ENCODE data around the gene TRAPPC8. TPM values are rescaled to one million over a fixed set of nuclear protein-coding genes. Genes with fewer than 3 reads are reported as not detected.
A peak's percentile ranks its signal among the peaks of the same experiment; 100 is the strongest.

Gene TRAPPC8
- total RNA-seq, 1 experiment from 2014 or later, result 30.4 TPM

- TF ChIP-seq CEBPB (IDR thresholded peaks at IDR 0.05; ENCODE audit: low read depth), result no peak
- TF ChIP-seq YY1 (IDR thresholded peaks at IDR 0.05; ENCODE audit: extremely low read depth, insufficient replicate concordance, low read depth, low read length), result no peak
- TF ChIP-seq MAX (IDR thresholded peaks at IDR 0.05), result no peak
- no peak for TF ChIP-seq POLR2A (IDR thresholded peaks at IDR 0.05; ENCODE audit: borderline replicate concordance, extremely low read depth, insufficient read depth, insufficient read length)
These were observed 3.5 kb upstream of the TRAPPC8 start (continued) for GRCh38 chr18:31946305-31947046.

GRCh38 chr18:31943878-31944816 lies 1.2 kb upstream of the TRAPPC8 start:
- peak overlapping the region; percentile 62 for H2AFZ ChIP-seq (ENCODE audit: low read depth, low read length, poor library complexity, severe bottlenecking)
- no peak for DNase-seq (ENCODE audit: low read depth, low spot score)
- POLR2A ChIA-PET, result interaction anchor here (0.5 to 1.5 kb wide), 4 partner anchors 8 to 933 kb away, joined by 4 to 6 read pairs (median 4); no protein-coding TSS in a partner anchor
- TF ChIP-seq TCF7L2 (IDR thresholded peaks at IDR 0.05; ENCODE audit: borderline replicate concordance, extremely low read depth, insufficient read depth, insufficient read length) (no peak), ATF3 (IDR thresholded peaks at IDR 0.05) (no peak), RAD21 (IDR thresholded peaks at IDR 0.05; ENCODE audit: low read depth) (no peak), ELF1 (IDR thresholded peaks at IDR 0.05; ENCODE audit: borderline replicate concordance, low read depth) (no peak; the same call in 1 of the 2 replicates), REST (IDR thresholded peaks at IDR 0.05; ENCODE audit: low read depth) (no peak), CTCF (IDR thresholded peaks at IDR 0.05 in 2 of 3, conservative IDR thresholded peaks at IDR 0.05 in 1 of 3; ENCODE audit: borderline replicate concordance in 1 of 3, insufficient read depth in 1 of 3, low read depth in 2 of 3, low read length in 2 of 3) (no peak), CBX3 (IDR thresholded peaks at IDR 0.05; ENCODE audit: low read depth) (no peak), POLR2A (IDR thresholded peaks at IDR 0.05; ENCODE audit: borderline replicate concordance, extremely low read depth, insufficient read depth, insufficient read length) (no peak), EZH2phosphoT487 (IDR thresholded peaks at IDR 0.05; ENCODE audit: borderline replicate concordance) (no peak), MAX (IDR thresholded peaks at IDR 0.05) (no peak), JUND (IDR thresholded peaks at IDR 0.05) (no peak), EZH2 (IDR thresholded peaks at IDR 0.05) (no peak), CEBPB (IDR thresholded peaks at IDR 0.05; ENCODE audit: low read depth) (no peak), SP1 (IDR thresholded peaks at IDR 0.05; ENCODE audit: low read depth) (no peak)

More at GRCh38 chr18:31943878-31944816, 1.2 kb upstream of the TRAPPC8 start:
- Histone ChIP-seq H3K79me2 (ENCODE audit: insufficient read depth, low read length) (peaks cover 37% of the 10 kb centered on the region), H3K27me3 (ENCODE audit: insufficient read depth, low read length) (no peaks in the 10 kb centered on the region), H3K36me3 (ENCODE audit: control insufficient read depth in 1 of 2, insufficient read depth in 2 of 2, low read length in 2 of 2) (no peaks in the 10 kb centered on the region; a peak in 1 of 4 replicates), H3K4me1 (ENCODE audit: control insufficient read depth in 1 of 2, insufficient read depth in 2 of 2, low read length in 2 of 2) (peaks cover 16 to 24% of the 10 kb centered on the region in 2 experiments), H4K20me1 (ENCODE audit: insufficient read depth) (no peaks in the 10 kb centered on the region), H3K9me2 (ENCODE audit: insufficient read depth) (no peaks in the 10 kb centered on the region), H3K27ac (ENCODE audit: low read depth, low read length) (peak overlapping the region; percentile 69), H3K9me3 (ENCODE audit: control insufficient read depth in 1 of 2, insufficient read depth in 1 of 2, low read depth in 1 of 2, low read length in 2 of 2) (no peaks in the 10 kb centered on the region), H3K4me2 (ENCODE audit: low read length) (peak overlapping the region; percentile 93), H3K9ac (ENCODE audit: low read length) (peak overlapping the region; percentile 66), H3K4me3 (replicated peaks in 1 of 2; ENCODE audit: low read depth in 1 of 2, low read length in 2 of 2) (peak overlapping the region; percentile 71 to 73)
- ChIA-PET CTCF (no interaction called here), RAD21 (ENCODE audit: low non-redundant PET in 1 of 2, low total read pairs in 2 of 2, uncharacterized antibody in 2 of 2, unreplicated experiment in 2 of 2) (no interaction called here)
- no TSS peak for BruUV-seq (replicated peaks)
- intact Hi-C loops (cut with micrococcal nuclease), result loop anchor here (2.0 to 5.0 kb wide), 2 partner anchors 73 to 149 kb away; partner anchors contain the start of gene RNF125
- no peak for ATAC-seq
